ENCODE measurements around the gene SEMA3D. TPM values are rescaled to one million over a fixed set of nuclear protein-coding genes. Genes with fewer than 3 reads are reported as not detected.

The SEMA3D gene
- total RNA-seq, 1 donor from 2014 or later: 0.50 TPM

- H3K36me3 ChIP-seq (ENCODE audit: control insufficient read depth, insufficient read depth, low read length): no peaks in the 10 kb centered on the region
- DNase-seq (ENCODE audit: low read depth): no peak
- TF ChIP-seq CTCF (IDR thresholded peaks at IDR 0.05; ENCODE audit: insufficient read depth, low read length, poor library complexity, severe bottlenecking): no peak
- no peak overlapping the region for H3K4me3 ChIP-seq (ENCODE audit: low read depth, low read length)
- no peaks in the 10 kb centered on the region for H3K27me3 ChIP-seq (ENCODE audit: control insufficient read depth, insufficient read depth, low read length)
Measured at GRCh38 chr7:84946549-84946948, 240.3 kb downstream of the SEMA3D start.

All from kidney epithelial cell (primary cell).